HL-60 (cell line): ENCODE measurements around the gene SPAG9.

ENCODE experiments used
- DNase-seq, 2 experiments: peaks; one replicate each; pipeline ENCODE4 v3.0.0-alpha.2; 2010 to 2020; ENCODE audit warnings: low read depth in 1 of 2, low spot score in 1 of 2
- H3K27ac ChIP-seq: fragments of 250-450 bp; sonication (Bioruptor Pico); replicated peaks from 2 replicates; pipeline ENCODE4 v1.5.1; 2020; ENCODE audit warnings: mild to moderate bottlenecking, moderate library complexity
- H3K27me3 ChIP-seq: fragments of 250-450 bp; sonication (Bioruptor Pico); 2 replicates; pipeline ENCODE4 v1.5.1; 2021; ENCODE audit warnings: mild to moderate bottlenecking, moderate library complexity; ENCODE audit not compliant: insufficient read depth, poor library complexity, severe bottlenecking
- H3K4me3 ChIP-seq: replicated peaks from 2 replicates; pipeline ENCODE4 v1.5.1; 2011; ENCODE audit warnings: mild to moderate bottlenecking, control low read depth, low read length; ENCODE audit not compliant: insufficient read depth
- CTCF ChIP-seq: IDR thresholded peaks from one replicate; pipeline ENCODE4 v1.5.1; 2011; ENCODE audit warnings: low read length, control low read depth, inconsistent platforms; ENCODE audit not compliant: insufficient read depth
- GABPA ChIP-seq: IDR thresholded peaks from 2 replicates; pipeline ENCODE4 v1.6.1; 2012; ENCODE audit warnings: low read depth
- POLR2AphosphoS5 ChIP-seq: IDR thresholded peaks from 2 replicates; pipeline ENCODE4 v1.6.1; 2012; ENCODE audit warnings: low read depth
- REST ChIP-seq: IDR thresholded peaks from 2 replicates; pipeline ENCODE4 v1.6.1; 2012; ENCODE audit warnings: low read depth; ENCODE audit not compliant: insufficient replicate concordance
- SPI1 ChIP-seq: IDR thresholded peaks from 2 replicates; pipeline ENCODE4 v1.6.1; 2012; ENCODE audit warnings: low read depth, mild to moderate bottlenecking, borderline replicate concordance

Gene SPAG9

GRCh38 chr17:51079049-51079448, 41.6 kb downstream of the SPAG9 start:
- no peaks in the 10 kb centered on the region for H3K27me3 ChIP-seq

GRCh38 chr17:51078009-51078592, 42.6 kb downstream of the SPAG9 start:
- no peak for TF ChIP-seq REST
- no peak for TF ChIP-seq SPI1
- TF ChIP-seq GABPA, result no peak
- no peak for TF ChIP-seq POLR2AphosphoS5
- TF ChIP-seq CTCF, result no peak
- no peak overlapping the region for H3K27ac ChIP-seq

More at GRCh38 chr17:51079049-51079448, 41.6 kb downstream of the SPAG9 start:
- TF ChIP-seq POLR2AphosphoS5 (no peak), CTCF (no peak), REST (no peak), SPI1 (no peak), GABPA (no peak)
- Histone ChIP-seq H3K4me3 (no peak overlapping the region), H3K27ac (no peak overlapping the region)
- DNase-seq, result no peak

GRCh38 chr17:51076821-51077220, 43.8 kb downstream of the SPAG9 start:
- Histone ChIP-seq H3K27me3 (no peaks in the 10 kb centered on the region), H3K4me3 (no peak overlapping the region), H3K27ac (no peak overlapping the region)
- no peak for DNase-seq
- no peak for TF ChIP-seq SPI1
- no peak for TF ChIP-seq GABPA
- no peak for TF ChIP-seq REST
- TF ChIP-seq POLR2AphosphoS5, result no peak
- TF ChIP-seq CTCF, result no peak

More at GRCh38 chr17:51078009-51078592, 42.6 kb downstream of the SPAG9 start:
- Histone ChIP-seq H3K27me3 (no peaks in the 10 kb centered on the region), H3K4me3 (no peak overlapping the region)
- no peak for DNase-seq
